ENCODE results near the gene MRPL27.

The MRPL27 gene

GRCh38 chr17:50364715-50365114 is 8.3 kb downstream of the MRPL27 start:
- Histone ChIP-seq H3K4me3 (ENCODE audit: low read depth, low read length) (no peak overlapping the region), H3K36me3 (ENCODE audit: control insufficient read depth, insufficient read depth, low read length) (no peaks in the 10 kb centered on the region), H3K27me3 (ENCODE audit: control insufficient read depth, insufficient read depth, low read length) (no peaks in the 10 kb centered on the region), H3K9me3 (ENCODE audit: control insufficient read depth, low read length) (no peaks in the 10 kb centered on the region), H2AFZ (no peak overlapping the region), H3K4me1 (peaks cover 6% of the 10 kb centered on the region), H3K4me2 (ENCODE audit: low read length) (no peak overlapping the region), H3K79me2 (no peaks in the 10 kb centered on the region), H3K27ac (no peak overlapping the region), H3K9ac (no peak overlapping the region)
- TF ChIP-seq CTCF (IDR thresholded peaks at IDR 0.05) = no peak

GRCh38 chr17:50364061-50364458 is 8.9 kb downstream of the MRPL27 start:
- Histone ChIP-seq H2AFZ (no peak overlapping the region), H3K36me3 (ENCODE audit: control insufficient read depth, insufficient read depth, low read length) (no peaks in the 10 kb centered on the region)

GRCh38 chr17:50363217-50364060 is 9.5 kb downstream of the MRPL27 start:
- no peaks in the 10 kb centered on the region for H3K79me2 ChIP-seq
- no peak overlapping the region for H3K4me3 ChIP-seq (ENCODE audit: low read depth, low read length)
- no peak overlapping the region for H2AFZ ChIP-seq
- no peak for TF ChIP-seq CTCF (IDR thresholded peaks at IDR 0.05)
- H3K4me2 ChIP-seq (ENCODE audit: low read length) = no peak overlapping the region
- H3K27ac ChIP-seq = no peak overlapping the region
- H3K9me3 ChIP-seq (ENCODE audit: control insufficient read depth, low read length) = no peaks in the 10 kb centered on the region
- no peaks in the 10 kb centered on the region for H3K36me3 ChIP-seq (ENCODE audit: control insufficient read depth, insufficient read depth, low read length)
- H3K27me3 ChIP-seq (ENCODE audit: control insufficient read depth, insufficient read depth, low read length) = no peaks in the 10 kb centered on the region
- no peak overlapping the region for H3K9ac ChIP-seq
- H3K4me1 ChIP-seq = peaks cover 6% of the 10 kb centered on the region

More at GRCh38 chr17:50364061-50364458, 8.9 kb downstream of the MRPL27 start:
- no peaks in the 10 kb centered on the region for H3K9me3 ChIP-seq (ENCODE audit: control insufficient read depth, low read length)
- H3K79me2 ChIP-seq = no peaks in the 10 kb centered on the region
- no peaks in the 10 kb centered on the region for H3K27me3 ChIP-seq (ENCODE audit: control insufficient read depth, insufficient read depth, low read length)
- H3K4me3 ChIP-seq (ENCODE audit: low read depth, low read length) = no peak overlapping the region
- H3K9ac ChIP-seq = no peak overlapping the region
- no peak overlapping the region for H3K4me2 ChIP-seq (ENCODE audit: low read length)
- H3K4me1 ChIP-seq = peaks cover 6% of the 10 kb centered on the region
- no peak overlapping the region for H3K27ac ChIP-seq
- TF ChIP-seq CTCF (IDR thresholded peaks at IDR 0.05) = no peak

GRCh38 chr17:50362661-50363060 is 10.3 kb downstream of the MRPL27 start:
- Histone ChIP-seq H3K27ac (no peak overlapping the region), H3K4me3 (ENCODE audit: low read depth, low read length) (no peak overlapping the region), H3K4me1 (peaks cover 6% of the 10 kb centered on the region), H3K79me2 (no peaks in the 10 kb centered on the region), H3K9me3 (ENCODE audit: control insufficient read depth, low read length) (no peaks in the 10 kb centered on the region), H3K27me3 (ENCODE audit: control insufficient read depth, insufficient read depth, low read length) (no peaks in the 10 kb centered on the region), H2AFZ (no peak overlapping the region), H3K36me3 (ENCODE audit: control insufficient read depth, insufficient read depth, low read length) (no peaks in the 10 kb centered on the region), H3K9ac (no peak overlapping the region), H3K4me2 (ENCODE audit: low read length) (no peak overlapping the region)
- TF ChIP-seq CTCF (IDR thresholded peaks at IDR 0.05) = no peak

All from parathyroid adenoma (tissue), 2 donors.